T-cell (primary cell): ENCODE results near the gene SELENOW. TPM values are rescaled to one million over a fixed set of nuclear protein-coding genes. Genes with fewer than 3 reads are reported as not detected.

Experiments
- ATAC-seq, 4 experiments: fragments of 200-7000 bp in 3 of 4; fragments of 150-1000 bp in 1 of 4; cut with Tn5 transposase; replicated peaks in 1 of 4; 1 replicate in 3 of 4; 2 replicates in 1 of 4; pipeline ENCODE4 v1.10.0; 2021; ENCODE audit warnings: moderate library complexity in 3 of 4, mild to moderate bottlenecking in 2 of 4, moderate number of reproducible peaks in 1 of 4
- CTCF ChIA-PET, 2 donors: fragments of 300-600 bp; sonication (Branson Sonifier 250); formaldehyde crosslinking; loops; one replicate each; lab custom pipeline; 2022; ENCODE audit warnings: antibody characterized with exemption in 2 of 2; lab: Charles Lee
- POLR2A ChIA-PET, 2 donors: fragments of 300-600 bp; sonication (Branson Sonifier 250); formaldehyde crosslinking; loops; one replicate each; lab custom pipeline; 2022; ENCODE audit warnings: antibody characterized with exemption in 2 of 2; lab: Charles Lee
- DNase-seq, 35 experiments: peaks; one replicate each; pipeline versions ENCODE4 v3.0.0 to v3.0.0-alpha.2; 2013 to 2023
- H3K27ac ChIP-seq: one replicate; pipeline ENCODE4 v1.5.1; 2013; ENCODE audit warnings: low read length
- H3K27me3 ChIP-seq, 2 experiments: replicated peaks in 1 of 2; 1 replicate in 1 of 2; 2 replicates in 1 of 2; pipeline versions ENCODE4 v1.6.1 to v1.7.0; 2013; ENCODE audit warnings: low read length in 1 of 2, mixed read lengths in 1 of 2; ENCODE audit not compliant: control insufficient read depth in 2 of 2, insufficient read depth in 2 of 2; ENCODE audit errors: extremely low read depth in 1 of 2
- H3K36me3 ChIP-seq, 2 donors: 1 replicate in 1 of 2; 2 replicates in 1 of 2; pipeline versions ENCODE4 v1.6.1 to v1.7.0; 2013; ENCODE audit warnings: low read length in 1 of 2; ENCODE audit not compliant: control insufficient read depth in 2 of 2, insufficient read depth in 1 of 2; ENCODE audit errors: extremely low read depth in 1 of 2
- H3K4me1 ChIP-seq, 2 experiments: 1 replicate in 1 of 2; 2 replicates in 1 of 2; pipeline versions ENCODE4 v1.6.1 to v1.7.0; 2013; ENCODE audit warnings: low read length in 2 of 2, mixed read lengths in 1 of 2; ENCODE audit not compliant: insufficient read depth in 2 of 2, control insufficient read depth in 1 of 2; ENCODE audit errors: extremely low read depth in 1 of 2
- H3K4me3 ChIP-seq, 2 donors: 1 replicate in 1 of 2; 2 replicates in 1 of 2; pipeline versions ENCODE4 v1.5.1 to v1.7.0; 2013; ENCODE audit warnings: mild to moderate bottlenecking in 2 of 2, low read length in 1 of 2, moderate library complexity in 1 of 2; ENCODE audit not compliant: control insufficient read depth in 1 of 2; ENCODE audit errors: extremely low read depth in 1 of 2
- H3K9me3 ChIP-seq: 2 replicates; pipeline ENCODE4 v1.7.0; 2013
- H3K27ac Mint-ChIP-seq, 2 donors: one replicate each; pipeline ENCODE4 v1.8.0; 2020 to 2021; ENCODE audit warnings: mild to moderate bottlenecking in 2 of 2, mixed read lengths in 2 of 2
- H3K27me3 Mint-ChIP-seq, 2 donors: one replicate each; pipeline ENCODE4 v1.8.0; 2021 to 2022; ENCODE audit warnings: mixed read lengths in 2 of 2
- H3K36me3 Mint-ChIP-seq: one replicate; pipeline ENCODE4 v1.8.0; 2021; ENCODE audit warnings: mixed read lengths
- H3K4me1 Mint-ChIP-seq, 3 donors: one replicate each; pipeline ENCODE4 v1.8.0; 2020 to 2022; ENCODE audit warnings: mixed read lengths in 3 of 3, mild to moderate bottlenecking in 1 of 3
- H3K4me3 Mint-ChIP-seq, 3 donors: one replicate each; pipeline ENCODE4 v1.8.0; 2020 to 2022; ENCODE audit warnings: mild to moderate bottlenecking in 3 of 3, mixed read lengths in 3 of 3, moderate library complexity in 3 of 3
- H3K9me3 Mint-ChIP-seq, 3 donors: one replicate each; pipeline ENCODE4 v1.8.0; 2020 to 2022; ENCODE audit warnings: mixed read lengths in 3 of 3
- WGBS: methylation state at CpG from one replicate; pipeline ENCODE4 v1.1.5; 2013; ENCODE audit warnings: missing lambda C conversion rate; ENCODE audit not compliant: insufficient coverage; 5-methylcytosine and 5-hydroxymethylcytosine counted together
- total RNA-seq, 35 experiments: library from RNA in 6 of 35; stranded (reverse) in 6 of 35; fragments of 120-200 nt in 1 of 35; gene quantifications; one replicate each; pipeline versions ENCODE4 v1.2.1 to v1.2.4 and lab custom pipeline; 2013 to 2026

The SELENOW gene
- total RNA-seq, 5 donors from 2014 or later (not counting 1 experiment from before 2014, with no cell fraction given), result 91.5 to 111 (median 101) TPM

GRCh38 chr19:47735131-47735530 is 43.4 kb upstream of the SELENOW start:
- Mint-ChIP-seq H3K9me3 (no peaks in the 10 kb centered on the region), H3K4me3 (no peak overlapping the region), H3K27me3 (peaks cover 9 to 22% of the 10 kb centered on the region in 2 donors), H3K27ac (no peak overlapping the region), H3K4me1 (peaks cover 3 to 5% (median 5%) of the 10 kb centered on the region in 3 donors), H3K36me3 (no peaks in the 10 kb centered on the region)
- Histone ChIP-seq H3K36me3 (no peaks in the 10 kb centered on the region), H3K9me3 (no peaks in the 10 kb centered on the region), H3K4me1 (peaks cover 0 to 2% of the 10 kb centered on the region in 2 experiments), H3K4me3 (no peak overlapping the region), H3K27ac (no peak overlapping the region), H3K27me3 (peaks cover 0 to 28% of the 10 kb centered on the region in 2 experiments)
- ATAC-seq, result no peak
- DNase-seq, result no peak
- CTCF ChIA-PET, result interaction anchor here in 1 of 2 donors (0.6 kb wide), 1 partner anchor 210 kb away, joined by 7 read pairs; no protein-coding TSS in a partner anchor
- POLR2A ChIA-PET, result no interaction called here
- 60% methylated on average over 4 of the region's 4 CpGs for WGBS

- no peak overlapping the region for H3K27ac ChIP-seq
- Mint-ChIP-seq H3K9me3 (no peaks in the 10 kb centered on the region), H3K27ac (no peak overlapping the region), H3K36me3 (no peaks in the 10 kb centered on the region), H3K4me3 (no peak overlapping the region), H3K27me3 (no peaks in the 10 kb centered on the region), H3K4me1 (peaks cover 18 to 23% (median 19%) of the 10 kb centered on the region in 3 donors)
- H3K36me3 ChIP-seq, result no peaks in the 10 kb centered on the region
- ChIA-PET CTCF (no interaction called here), POLR2A (interaction anchor here in 1 of 2 donors (0.5 kb wide), 1 partner anchor 1080 kb away, joined by 8 read pairs; the partner anchor contains the start of gene DACT3)
- DNase-seq, result no peak
- WGBS, result 93% methylated on average over 48 of the region's 48 CpGs
- no peak overlapping the region for H3K4me3 ChIP-seq
- H3K9me3 ChIP-seq, result no peaks in the 10 kb centered on the region
- H3K27me3 ChIP-seq, result peaks cover 0 to 8% of the 10 kb centered on the region in 2 experiments
- ATAC-seq, result no peak
- peaks cover 8 to 21% of the 10 kb centered on the region in 2 experiments for H3K4me1 ChIP-seq
These were observed 37.5 kb upstream of the SELENOW start for GRCh38 chr19:47740866-47741519.

- Histone ChIP-seq H3K9me3 (no peaks in the 10 kb centered on the region), H3K4me1 (peaks cover 8 to 28% of the 10 kb centered on the region in 2 experiments), H3K4me3 (no peak overlapping the region), H3K36me3 (no peaks in the 10 kb centered on the region), H3K27ac (no peak overlapping the region), H3K27me3 (peaks cover 0 to 8% of the 10 kb centered on the region in 2 experiments)
- Mint-ChIP-seq H3K4me3 (peak overlapping the region in 2 of 3 donors; percentile 41 to 97), H3K9me3 (no peaks in the 10 kb centered on the region), H3K36me3 (no peaks in the 10 kb centered on the region), H3K27ac (no peak overlapping the region), H3K27me3 (no peaks in the 10 kb centered on the region), H3K4me1 (peaks cover 20 to 23% (median 20%) of the 10 kb centered on the region in 3 donors)
- no peak for DNase-seq
- ChIA-PET CTCF (interaction anchor here in 1 of 2 donors (0.6 kb wide), 1 partner anchor 579 kb away, joined by 3 read pairs; no protein-coding TSS in a partner anchor), POLR2A (no interaction called here)
- ATAC-seq, result no peak
- 85% methylated on average over 12 of the region's 15 CpGs for WGBS
These were observed 36.9 kb upstream of the SELENOW start for GRCh38 chr19:47741544-47742140.

GRCh38 chr19:47742634-47743033 is 35.9 kb upstream of the SELENOW start:
- Mint-ChIP-seq H3K36me3 (no peaks in the 10 kb centered on the region), H3K27ac (no peak overlapping the region), H3K4me3 (peak overlapping the region; percentile 28 to 97 (median 47)), H3K27me3 (no peaks in the 10 kb centered on the region), H3K4me1 (peaks cover 23 to 27% (median 27%) of the 10 kb centered on the region in 3 donors), H3K9me3 (no peaks in the 10 kb centered on the region)
- Histone ChIP-seq H3K9me3 (no peaks in the 10 kb centered on the region), H3K27me3 (peaks cover 0 to 8% of the 10 kb centered on the region in 2 experiments), H3K27ac (no peak overlapping the region), H3K36me3 (peaks cover 0 to 6% of the 10 kb centered on the region in 2 donors), H3K4me3 (no peak overlapping the region), H3K4me1 (peaks cover 8 to 34% of the 10 kb centered on the region in 2 experiments)
- 94% methylated on average over 2 of the region's 13 CpGs for WGBS
- DNase-seq (no peak), ATAC-seq (no peak)
- POLR2A ChIA-PET, result no interaction called here
- CTCF ChIA-PET, result no interaction called here

- WGBS, result 3% methylated on average over 33 of the region's 53 CpGs
- DNase-seq, result peak; percentile 88 to 98 (median 94)
- ATAC-seq, result peak; percentile 85 to 88 (median 86)
- peaks cover 0 to 27% of the 10 kb centered on the region in 2 donors for H3K36me3 ChIP-seq
- POLR2A ChIA-PET, result interaction anchor here (0.6 to 0.9 kb wide), 3 partner anchors 14 to 397 kb away, joined by 3 to 5 read pairs (median 3); no protein-coding TSS in a partner anchor
- no peaks in the 10 kb centered on the region for H3K9me3 ChIP-seq
- H3K36me3 Mint-ChIP-seq, result peaks cover 12% of the 10 kb centered on the region
- peak within 1 kb of the TSS; percentile 65 to 98 for H3K4me3 ChIP-seq
- peak within 1 kb of the TSS; percentile 97 to 99 (median 99) for H3K4me3 Mint-ChIP-seq
- CTCF ChIA-PET, result interaction anchor here (0.6 to 0.7 kb wide), 2 partner anchors 8 to 614 kb away, joined by 3 to 4 read pairs; no protein-coding TSS in a partner anchor
- H3K27me3 ChIP-seq, result peaks cover 0 to 8% of the 10 kb centered on the region in 2 experiments
- no peaks in the 10 kb centered on the region for H3K9me3 Mint-ChIP-seq
- peaks cover 45 to 46% (median 45%) of the 10 kb centered on the region in 3 donors for H3K4me1 Mint-ChIP-seq
- peak within 1 kb of the TSS; percentile 99 to 100 for H3K27ac Mint-ChIP-seq
- H3K27me3 Mint-ChIP-seq, result no peaks in the 10 kb centered on the region
- peak within 1 kb of the TSS; percentile 99 for H3K27ac ChIP-seq
- peaks cover 14 to 57% of the 10 kb centered on the region in 2 experiments for H3K4me1 ChIP-seq
These were observed 33.2 kb upstream of the SELENOW start, which contains the start of gene NOP53 for GRCh38 chr19:47745010-47745901. TSS of gene NOP53 (plus strand) at chr19:47745546. CDS start at chr19:47745560, 14 bp downstream.
